Right lung (tissue), 10 donors: Measurements from ENCODE around the gene ZDHHC3. TPM values are rescaled to one million over a fixed set of nuclear protein-coding genes. Genes with fewer than 3 reads are reported as not detected.

Source experiments
- DNase-seq, 2 donors: peaks; one replicate each; pipeline ENCODE4 v3.0.0-alpha.2; 2013
- long read RNA-seq, 8 donors: transcript quantifications; one replicate each; lab custom pipeline, GENCODE V29; 2026
- polyA plus RNA-seq, 5 donors: library from polyadenylated mRNA; unstranded; fragments of 120-200 nt; gene quantifications; one replicate each; pipeline versions ENCODE4 v1.2.1 to v1.2.3, GENCODE V29; 2013; ENCODE audit warnings: inconsistent platforms in 1 of 5, low replicate concordance in 1 of 5; ENCODE audit not compliant: insufficient read length in 5 of 5, insufficient read depth in 1 of 5

ZDHHC3 gene
- 100 to 1,000 TPM; 108 to 136 (median 117) TPM for polyA plus RNA-seq
- long read RNA-seq, donor 1, transcript ZDHHC3-205 (7 exons, 2,687 nt) = major isoform, 29 of 37 reads
- long read RNA-seq, donor 1, partial matches to known transcripts = 5 of 37 reads
- long read RNA-seq, donor 1, other reads (novel, unspliced or antisense) = 0 of 37 reads
- long read RNA-seq, donor 2, transcript ZDHHC3-205 (7 exons, 2,687 nt) = major isoform, 10 of 10 reads
- long read RNA-seq, donor 2, partial matches to known transcripts = 0 of 10 reads
- long read RNA-seq, donor 2, other reads (novel, unspliced or antisense) = 0 of 10 reads
- long read RNA-seq, donor 3, transcript ZDHHC3-205 (7 exons, 2,687 nt) = major isoform, 16 of 20 reads
- long read RNA-seq, donor 3, partial matches to known transcripts = 0 of 20 reads
- long read RNA-seq, donor 3, other reads (novel, unspliced or antisense) = 0 of 20 reads
- long read RNA-seq, donor 4, transcript ZDHHC3-205 (7 exons, 2,687 nt) = major isoform, 9 of 13 reads
- long read RNA-seq, donor 4, partial matches to known transcripts = 0 of 13 reads
- long read RNA-seq, donor 4, other reads (novel, unspliced or antisense) = 0 of 13 reads
- long read RNA-seq, donor 5, transcript ZDHHC3-205 (7 exons, 2,687 nt) = major isoform, 13 of 98 reads
- long read RNA-seq, donor 5, partial matches to known transcripts = 46 of 98 reads
- long read RNA-seq, donor 5, other reads (novel, unspliced or antisense) = 37 of 98 reads
- long read RNA-seq, donor 6, transcript ZDHHC3-205 (7 exons, 2,687 nt) = major isoform, 16 of 21 reads
- long read RNA-seq, donor 6, partial matches to known transcripts = 0 of 21 reads
- long read RNA-seq, donor 6, other reads (novel, unspliced or antisense) = 0 of 21 reads
- long read RNA-seq, donor 7, transcript ZDHHC3-205 (7 exons, 2,687 nt) = major isoform, 11 of 12 reads
- long read RNA-seq, donor 7, partial matches to known transcripts = 0 of 12 reads
- long read RNA-seq, donor 7, other reads (novel, unspliced or antisense) = 0 of 12 reads
- long read RNA-seq, donor 8, transcript ZDHHC3-205 (7 exons, 2,687 nt) = major isoform, 6 of 32 reads
- long read RNA-seq, donor 8, partial matches to known transcripts = 23 of 32 reads
- long read RNA-seq, donor 8, other reads (novel, unspliced or antisense) = 0 of 32 reads

GRCh38 chr3:44976002-44976815 lies at the start of gene ZDHHC3, which contains the start of gene EXOSC7:
Gene ZDHHC3 (minus strand): TSS chr3:44976174. CDS start chr3:44959436, 16,738 bp downstream.
Gene EXOSC7 (plus strand): TSS chr3:44976244. CDS start chr3:44976278, 34 bp downstream.
- peak; percentile 85 to 91 for DNase-seq

DNA sequence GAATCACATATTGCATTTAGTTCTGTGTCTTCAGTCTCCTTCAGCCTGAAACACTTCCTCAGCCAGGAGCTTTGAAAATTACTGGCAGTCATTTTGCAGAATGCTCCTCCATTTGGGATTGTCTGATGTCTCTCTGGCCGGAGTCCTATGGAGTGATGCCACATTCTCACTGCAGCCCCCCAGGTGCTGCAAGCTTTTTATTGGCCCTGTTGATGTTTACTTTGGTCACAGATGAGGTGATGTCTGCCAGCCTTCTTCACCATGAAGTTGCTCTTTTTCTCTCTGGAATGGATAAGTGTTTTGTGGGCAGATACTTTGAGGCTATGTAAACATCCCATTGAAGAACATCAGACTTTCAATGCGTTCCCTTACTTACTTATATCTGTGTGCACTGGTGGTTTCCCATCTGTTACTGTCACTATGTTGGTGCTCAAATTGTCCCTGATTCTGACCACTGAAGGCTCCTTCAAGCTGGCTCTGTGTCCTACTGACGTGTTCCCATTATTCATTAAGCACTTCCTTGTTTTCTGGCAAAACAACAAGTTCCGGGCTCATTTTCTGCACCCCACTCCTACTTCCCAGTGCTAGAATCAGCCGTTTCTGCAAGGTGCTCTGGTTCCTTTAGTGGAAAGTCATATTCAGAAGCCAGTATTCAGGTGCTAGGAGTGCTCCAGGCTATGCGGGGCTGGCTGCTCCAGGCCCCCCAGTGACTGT lies 48.7 kb upstream of the ZDHHC3 start:
- DNase-seq = no peak

GRCh38 chr3:45023675-45024074 lies 47.7 kb upstream of the ZDHHC3 start:
- DNase-seq = no peak

DNA sequence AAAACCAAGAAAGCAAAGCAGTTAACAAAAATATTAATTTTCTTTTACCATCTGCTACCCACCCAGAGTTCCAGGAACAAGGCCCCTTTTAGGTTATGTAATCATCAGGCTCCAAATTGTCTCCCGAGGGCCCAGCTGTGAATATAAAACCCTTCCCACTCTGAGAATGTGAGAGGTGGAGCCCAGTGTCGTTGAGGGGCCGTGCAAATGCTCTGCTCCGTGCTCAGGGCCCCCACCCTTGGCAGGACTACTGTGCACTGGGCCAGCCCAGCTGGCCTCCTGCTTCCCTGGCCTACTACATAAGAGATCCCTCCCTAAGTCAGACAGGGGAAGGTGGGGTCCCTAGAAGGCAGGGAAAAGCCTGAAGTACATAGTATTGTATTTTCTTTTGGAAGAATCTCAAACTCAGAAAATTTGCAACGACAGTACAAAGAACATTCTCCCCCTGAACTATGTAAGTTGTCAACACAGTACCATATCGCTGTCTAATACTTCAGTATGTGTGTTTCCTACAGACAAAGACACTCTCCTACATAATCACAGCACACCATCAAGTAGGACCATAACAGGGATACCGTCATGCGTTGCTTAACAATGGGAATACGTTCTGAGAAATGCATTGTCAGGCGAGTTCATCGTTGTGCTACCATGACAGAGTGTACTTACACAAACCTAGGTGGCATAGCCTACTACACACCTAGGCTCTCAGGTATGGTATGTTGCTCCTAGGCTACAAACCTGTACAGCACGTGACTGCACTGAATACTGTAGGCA lies 45.7 kb upstream of the ZDHHC3 start:
- no peak for DNase-seq

GRCh38 chr3:45020534-45020933 lies 44.6 kb upstream of the ZDHHC3 start:
- no peak for DNase-seq

GRCh38 chr3:45017821-45018220 lies 41.8 kb upstream of the ZDHHC3 start:
- no peak for DNase-seq

GRCh38 chr3:45016916-45017315 lies 40.9 kb upstream of the ZDHHC3 start:
- no peak for DNase-seq

DNA sequence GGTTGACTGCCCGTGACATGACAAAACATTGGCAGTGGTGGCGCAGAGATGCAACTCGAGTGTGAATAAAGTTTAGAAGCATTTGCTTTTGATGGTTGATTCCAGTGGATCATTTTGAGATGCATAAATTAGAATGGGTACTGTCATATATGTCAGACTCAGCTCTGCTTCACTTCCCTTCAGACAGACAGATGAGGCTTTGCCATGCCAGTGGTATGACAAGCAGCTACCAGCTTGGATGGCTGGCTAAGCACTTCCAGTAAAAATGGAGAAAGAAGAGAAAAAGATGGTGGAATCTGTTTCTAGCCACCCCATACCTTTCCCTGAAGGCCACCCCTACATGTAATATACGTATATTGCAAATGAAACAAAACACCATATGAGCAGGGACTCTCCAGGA lies 36.6 kb upstream of the ZDHHC3 start:
- DNase-seq = no peak

DNA sequence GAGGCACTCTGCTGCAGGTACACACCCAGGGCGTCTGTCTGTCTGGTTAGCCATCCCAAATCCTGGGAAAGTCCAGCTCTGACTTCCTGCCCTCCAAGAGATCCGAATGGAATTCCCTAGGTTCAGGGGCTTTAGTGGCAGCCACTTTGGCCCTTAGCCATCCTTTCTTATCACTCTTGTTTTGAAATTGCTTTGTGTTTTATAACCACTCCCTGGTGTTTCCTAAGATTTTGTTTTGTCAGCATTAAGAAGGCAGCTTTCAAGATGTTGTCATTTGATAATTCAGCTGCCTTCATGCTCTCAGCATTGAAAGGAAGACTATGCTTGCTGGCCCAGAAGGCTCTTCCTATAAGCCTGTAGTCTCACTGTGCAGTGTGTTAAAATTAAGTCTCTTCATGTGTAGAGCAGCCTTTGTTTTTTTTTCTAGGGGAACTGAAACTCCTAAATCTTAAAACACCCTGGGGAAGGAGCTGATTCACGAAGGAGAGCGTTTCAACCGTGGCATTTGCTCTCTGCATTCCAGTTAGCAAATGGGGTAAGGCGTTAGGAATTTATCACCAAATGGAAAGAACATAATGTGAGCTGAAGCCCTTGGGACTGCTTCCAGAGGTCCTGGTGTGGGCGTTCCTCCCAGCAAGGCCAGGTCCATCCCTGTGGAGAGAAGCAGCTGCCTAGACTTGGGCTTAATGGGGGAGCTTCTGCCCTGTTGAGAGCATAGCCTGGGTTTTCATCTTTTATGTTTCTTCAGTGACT lies 36.0 kb upstream of the ZDHHC3 start:
- DNase-seq = peak; percentile 56 to 64

- DNase-seq = no peak
Measured at GRCh38 chr3:45010811-45011333, 34.9 kb upstream of the ZDHHC3 start.

DNA sequence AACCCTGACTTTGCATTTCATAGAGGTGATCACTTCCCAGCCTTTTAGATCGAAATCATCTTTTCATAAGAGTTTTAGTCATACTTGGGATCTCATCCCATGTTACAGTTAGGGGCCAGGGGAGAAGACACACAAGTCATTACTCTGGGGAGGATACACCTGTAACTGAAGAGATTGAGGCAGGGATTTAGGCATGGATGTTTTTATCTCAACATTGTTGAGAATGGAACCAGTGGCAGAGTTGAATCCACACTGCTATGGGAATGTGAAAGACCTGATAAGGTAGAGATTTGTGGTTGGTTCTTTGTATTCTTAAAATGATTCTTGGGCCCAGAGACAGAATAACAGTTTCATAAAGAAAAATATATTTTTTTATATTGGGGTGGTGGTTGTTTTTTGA lies 33.9 kb upstream of the ZDHHC3 start:
- no peak for DNase-seq

DNA sequence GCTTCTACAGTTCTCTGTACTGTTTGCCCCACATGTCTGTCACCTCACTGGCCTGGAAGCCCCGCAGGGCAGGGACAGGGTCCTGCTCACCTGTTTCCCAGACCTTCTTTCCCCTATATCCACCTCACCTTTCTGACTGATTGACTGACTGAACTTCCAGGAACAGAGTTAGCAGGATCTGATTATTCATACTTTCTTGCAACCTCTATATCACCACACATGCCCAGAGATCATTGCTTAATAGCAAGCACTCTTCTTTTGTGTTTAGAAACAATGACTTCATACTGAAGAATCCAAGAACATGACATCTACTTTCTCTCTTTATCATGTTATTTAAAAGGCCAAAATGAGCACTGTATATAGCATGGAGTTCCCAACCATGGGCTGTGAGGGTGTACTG lies 32.1 kb upstream of the ZDHHC3 start:
- no peak for DNase-seq

GRCh38 chr3:45007091-45007490 lies 31.1 kb upstream of the ZDHHC3 start:
- DNase-seq = no peak

DNA sequence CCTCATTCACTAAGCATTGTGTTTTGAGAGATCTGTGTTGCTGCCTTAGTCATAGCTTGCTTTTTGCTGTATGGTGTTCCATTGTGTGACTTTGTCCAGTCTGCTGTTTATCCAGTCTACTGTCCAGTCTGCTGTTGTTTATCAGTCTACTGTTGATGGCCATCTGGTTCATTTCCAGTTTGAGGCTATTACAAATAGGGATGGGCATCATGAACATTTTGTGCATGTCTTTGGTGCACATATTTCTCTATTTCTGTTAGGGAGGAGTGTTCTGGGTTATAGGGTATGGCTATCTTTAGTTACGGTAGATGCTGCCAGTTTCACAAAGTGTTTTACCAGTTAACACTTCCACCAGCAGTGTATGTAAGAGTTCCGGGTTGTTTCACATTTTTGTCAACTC lies 27.9 kb upstream of the ZDHHC3 start:
- no peak for DNase-seq

- no peak for DNase-seq
Measured at GRCh38 chr3:45003406-45003805, 27.4 kb upstream of the ZDHHC3 start.

GRCh38 chr3:45002720-45003119 lies 26.7 kb upstream of the ZDHHC3 start:
- DNase-seq = no peak

- no peak for DNase-seq
Measured at GRCh38 chr3:45002139-45002660, 26.2 kb upstream of the ZDHHC3 start.

DNA sequence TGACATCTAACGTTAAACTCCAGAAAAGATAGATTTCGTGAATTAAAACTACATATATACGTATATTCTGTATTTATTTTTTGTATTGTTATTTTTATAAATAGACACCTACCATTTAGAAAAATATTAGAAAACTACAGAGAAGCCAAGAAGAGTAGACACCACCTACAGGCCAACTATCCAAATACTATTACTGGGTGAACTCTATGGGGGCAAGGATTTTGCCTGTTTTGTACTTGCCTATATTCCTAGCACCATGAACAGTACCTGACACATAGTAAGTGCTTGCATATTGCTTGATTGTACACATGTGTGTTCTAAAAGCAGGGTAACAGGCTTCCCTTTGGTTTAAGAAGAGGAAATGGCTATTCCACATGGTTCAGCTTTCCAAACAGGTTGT lies 25.8 kb upstream of the ZDHHC3 start:
- DNase-seq = no peak
